ENCODE results near the gene SPIRE1.

GRCh38 chr18:12409469-12409868 is 248.4 kb downstream of the SPIRE1 start:
- TF ChIP-seq CTCF (conservative IDR thresholded peaks at IDR 0.05) (no peak), ZFX (IDR thresholded peaks at IDR 0.05) (no peak)

Measured in C4-2B (cell line).